Epithelial cell of proximal tubule (primary cell): ENCODE data around the gene DOK3. TPM values are rescaled to one million over a fixed set of nuclear protein-coding genes. Genes with fewer than 3 reads are reported as not detected.

Source experiments
- DNase-seq: peaks from one replicate; pipeline ENCODE4 v3.0.0-alpha.2; 2011; ENCODE audit warnings: low read depth
- H3K4me3 ChIP-seq: 2 replicates; pipeline ENCODE4 v1.5.1; 2011; ENCODE audit warnings: low read depth, mild to moderate bottlenecking, low read length
- CTCF ChIP-seq: conservative IDR thresholded peaks from 2 replicates; pipeline ENCODE4 v1.5.1; 2012; ENCODE audit warnings: low read depth, mild to moderate bottlenecking, low read length
- total RNA-seq: library from RNA; depleted of rRNA; stranded (reverse); fragments of >200 nt; gene quantifications from 2 replicates; pipeline ENCODE4 v1.2.3, GENCODE V29; 2015

Gene DOK3, protein sequence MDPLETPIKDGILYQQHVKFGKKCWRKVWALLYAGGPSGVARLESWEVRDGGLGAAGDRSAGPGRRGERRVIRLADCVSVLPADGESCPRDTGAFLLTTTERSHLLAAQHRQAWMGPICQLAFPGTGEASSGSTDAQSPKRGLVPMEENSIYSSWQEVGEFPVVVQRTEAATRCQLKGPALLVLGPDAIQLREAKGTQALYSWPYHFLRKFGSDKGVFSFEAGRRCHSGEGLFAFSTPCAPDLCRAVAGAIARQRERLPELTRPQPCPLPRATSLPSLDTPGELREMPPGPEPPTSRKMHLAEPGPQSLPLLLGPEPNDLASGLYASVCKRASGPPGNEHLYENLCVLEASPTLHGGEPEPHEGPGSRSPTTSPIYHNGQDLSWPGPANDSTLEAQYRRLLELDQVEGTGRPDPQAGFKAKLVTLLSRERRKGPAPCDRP
- total RNA-seq, result 0.36 and 1.5 TPM in 2 replicates

DNA sequence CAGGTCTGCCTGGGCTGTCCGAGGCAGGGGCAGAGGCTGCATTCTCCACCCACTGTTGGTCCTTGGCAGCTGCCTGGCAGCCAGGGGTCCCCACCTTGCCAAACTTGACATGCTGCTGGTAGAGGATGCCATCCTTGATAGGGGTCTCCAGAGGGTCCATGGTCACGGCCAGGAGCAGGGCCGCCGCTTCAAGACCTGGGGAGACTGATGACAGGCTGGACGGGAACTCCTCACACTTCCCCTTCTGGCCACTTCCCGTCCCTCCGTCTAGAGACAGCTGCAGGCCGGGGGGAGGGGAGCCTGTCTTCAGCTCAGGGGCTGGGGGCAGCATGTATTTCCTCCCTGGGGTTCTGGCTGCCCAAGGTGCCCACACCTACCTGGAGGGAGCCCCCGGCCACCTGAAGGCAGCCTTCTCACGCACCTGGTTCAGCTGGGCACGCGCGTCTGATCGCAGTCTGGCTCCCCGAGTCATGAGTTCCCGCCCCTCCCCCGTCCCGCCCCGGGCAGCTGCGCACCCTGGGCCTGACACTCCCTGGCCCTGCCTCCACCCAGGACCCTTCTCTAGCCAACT is at the start of gene DOK3:
TSS of gene DOK3 (minus strand) at position 446 of the 571 bp plus-strand sequence. CDS start at position 160, 286 bp downstream.
- H3K4me3 ChIP-seq, result no peak within 1 kb of the TSS
- TF ChIP-seq CTCF, result no peak
- DNase-seq, result no peak

GRCh38 chr5:177557796-177558195 is 48.2 kb upstream of the DOK3 start:
- H3K4me3 ChIP-seq, result no peak overlapping the region
- DNase-seq, result no peak
- TF ChIP-seq CTCF, result no peak

- DNase-seq, result no peak
- no peak overlapping the region for H3K4me3 ChIP-seq
These were observed 47.5 kb upstream of the DOK3 start for GRCh38 chr5:177557041-177557647.

GRCh38 chr5:177555665-177556064 is 46.0 kb upstream of the DOK3 start:
- DNase-seq, result no peak
- H3K4me3 ChIP-seq, result no peak overlapping the region
- no peak for TF ChIP-seq CTCF

More at GRCh38 chr5:177557041-177557647, 47.5 kb upstream of the DOK3 start:
- no peak for TF ChIP-seq CTCF

DNA sequence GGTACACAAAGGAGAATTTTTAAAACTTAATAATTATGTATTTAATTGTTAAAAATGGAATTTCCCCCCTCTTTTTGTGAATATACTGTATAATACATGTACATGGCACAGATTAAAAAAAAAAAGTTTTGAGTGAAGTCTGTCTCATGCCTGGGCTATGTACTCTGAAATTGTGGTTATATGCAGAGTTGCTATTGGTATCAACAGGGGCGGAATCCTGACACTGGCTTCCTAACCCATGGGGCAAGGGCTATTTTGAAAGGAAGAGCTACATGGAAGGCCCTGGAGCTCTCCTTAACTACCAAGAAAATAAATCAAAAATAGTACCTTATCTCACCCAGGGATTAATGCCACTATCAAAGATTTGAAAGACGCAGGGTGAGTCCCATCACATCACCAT is 45.6 kb upstream of the DOK3 start:
- TF ChIP-seq CTCF, result no peak
- peak overlapping the region; percentile 88 for H3K4me3 ChIP-seq
- DNase-seq, result no peak

DNA sequence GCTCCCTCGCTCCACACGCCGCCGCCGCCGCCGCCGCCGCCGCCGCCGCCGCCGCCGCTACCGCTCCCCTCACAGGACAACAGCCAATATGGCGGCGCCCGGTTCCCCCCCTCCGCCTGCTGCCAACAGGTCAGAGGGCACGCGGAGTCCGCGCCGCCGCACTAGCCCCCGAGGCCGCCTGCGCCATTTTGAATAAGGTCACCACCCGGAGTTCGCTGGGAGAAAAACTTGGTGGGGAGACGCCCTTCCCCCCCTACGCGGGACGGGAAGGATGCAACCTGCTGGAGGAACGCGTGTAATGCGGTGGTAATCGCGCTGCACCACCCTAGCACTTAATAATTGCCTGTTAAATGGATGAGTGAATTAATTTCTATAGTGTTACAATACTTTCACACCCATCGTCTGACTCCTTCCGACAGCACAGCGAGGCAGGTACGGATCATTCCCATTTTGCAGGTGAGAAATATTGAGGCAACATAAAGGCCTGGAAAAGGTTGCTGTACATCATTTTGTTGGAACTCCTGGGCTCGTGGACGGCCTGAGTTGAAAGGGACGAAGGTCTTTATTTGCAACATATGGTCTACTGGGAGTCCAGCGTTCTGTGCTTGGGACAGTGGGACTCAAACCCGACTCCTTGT is 45.0 kb upstream of the DOK3 start, which contains the start of gene FAM193B:
TSS of gene FAM193B (minus strand) at position 90 of the 638 bp plus-strand sequence. CDS start 105 bp downstream, outside the sequence.
- no peak for TF ChIP-seq CTCF
- peak within 1 kb of the TSS; percentile 88 for H3K4me3 ChIP-seq
- no peak for DNase-seq
